Activated T-cell treated with anti-CD3 and anti-CD28 coated beads, Interleukin-2, amount 50 U/mL, for 72 hours (primary cell): ENCODE results near the gene PROZ. TPM values are rescaled to one million over a fixed set of nuclear protein-coding genes. Genes with fewer than 3 reads are reported as not detected.
"Not testable (repeated sequence)": the region's sequence is repeated elsewhere in the genome, so short reads cannot be mapped to it uniquely, and the experiment has no call there.

ENCODE experiments used
- ATAC-seq, 2 donors: fragments of 150-1000 bp; cut with Tn5 transposase; replicated peaks in 1 of 2; 2 replicates each; pipeline ENCODE4 v1.10.0; 2021; ENCODE audit warnings: moderate library complexity in 2 of 2, mild to moderate bottlenecking in 1 of 2
- DNase-seq, 2 donors: peaks; one replicate each; pipeline ENCODE4 v3.0.0; 2021 to 2022; ENCODE audit warnings: mixed read lengths in 1 of 2
- H3K27ac Mint-ChIP-seq: one replicate; pipeline ENCODE4 v1.8.0; 2022; ENCODE audit warnings: mild to moderate bottlenecking, moderate library complexity, mixed read lengths
- H3K27me3 Mint-ChIP-seq: one replicate; pipeline ENCODE4 v1.8.0; 2022; ENCODE audit warnings: low read depth, mixed read lengths
- H3K36me3 Mint-ChIP-seq, 2 donors: one replicate each; pipeline ENCODE4 v1.8.0; 2022; ENCODE audit warnings: mixed read lengths in 2 of 2, mild to moderate bottlenecking in 1 of 2; ENCODE audit not compliant: insufficient read depth in 2 of 2
- H3K4me1 Mint-ChIP-seq: one replicate; pipeline ENCODE4 v1.8.0; 2022; ENCODE audit warnings: low read depth, mixed read lengths
- H3K4me3 Mint-ChIP-seq, 2 donors: one replicate each; pipeline ENCODE4 v1.8.0; 2022; ENCODE audit warnings: mild to moderate bottlenecking in 2 of 2, mixed read lengths in 2 of 2, moderate library complexity in 2 of 2
- H3K9me3 Mint-ChIP-seq, 2 donors: one replicate each; pipeline ENCODE4 v1.8.0; 2022; ENCODE audit warnings: mixed read lengths in 2 of 2
- total RNA-seq, 2 donors: library from RNA; stranded (reverse); gene quantifications; one replicate each; pipeline ENCODE4 v1.2.3, GENCODE V29; 2022

PROZ gene
- not detected for total RNA-seq

- Mint-ChIP-seq H3K9me3 (peaks cover 10% of the 10 kb centered on the region in 2 donors), H3K4me1 (peaks cover 7% of the 10 kb centered on the region), H3K4me3 (no peak within 1 kb of the TSS), H3K27ac (no peak within 1 kb of the TSS), H3K36me3 (peaks cover 11 to 16% of the 10 kb centered on the region in 2 donors), H3K27me3 (no peaks in the 10 kb centered on the region)
- no peak for DNase-seq
- no peak for ATAC-seq
Measured at GRCh38 chr13:113157929-113158747, at the start of gene PROZ. Gene PROZ (plus strand): TSS chr13:113158648. CDS start chr13:113158661, 13 bp downstream.

GRCh38 chr13:113109151-113110047 lies 49.0 kb upstream of the PROZ start:
- Mint-ChIP-seq H3K27ac (no peak overlapping the region), H3K36me3 (peaks cover 0 to 4% of the 10 kb centered on the region in 2 donors), H3K4me1 (no peaks in the 10 kb centered on the region), H3K27me3 (no peaks in the 10 kb centered on the region), H3K4me3 (peak overlapping the region; percentile 12 to 61), H3K9me3 (no peaks in the 10 kb centered on the region)
- DNase-seq (no peak), ATAC-seq (peak; percentile 24 to 27)

GRCh38 chr13:113110048-113110851 lies 48.2 kb upstream of the PROZ start:
- DNase-seq, result peak in 1 of 2 donors; percentile 25
- Mint-ChIP-seq H3K27ac (no peak overlapping the region), H3K4me3 (peak overlapping the region in 1 of 2 donors; percentile 61), H3K27me3 (no peaks in the 10 kb centered on the region), H3K4me1 (no peaks in the 10 kb centered on the region), H3K36me3 (peaks cover 0 to 4% of the 10 kb centered on the region in 2 donors), H3K9me3 (no peaks in the 10 kb centered on the region)
- peak; percentile 35 to 59 for ATAC-seq

GRCh38 chr13:113110852-113111315 lies 47.6 kb upstream of the PROZ start:
- Mint-ChIP-seq H3K4me1 (no peaks in the 10 kb centered on the region), H3K36me3 (peaks cover 0 to 4% of the 10 kb centered on the region in 2 donors), H3K9me3 (no peaks in the 10 kb centered on the region), H3K27ac (no peak overlapping the region), H3K4me3 (peak overlapping the region in 1 of 2 donors; percentile 59), H3K27me3 (no peaks in the 10 kb centered on the region)
- ATAC-seq (peak in 1 of 2 donors; percentile 26), DNase-seq (no peak)

- not testable (repeated sequence) for H3K27ac Mint-ChIP-seq, DNase-seq, H3K36me3 Mint-ChIP-seq, H3K27me3 Mint-ChIP-seq, H3K4me1 Mint-ChIP-seq, H3K9me3 Mint-ChIP-seq, H3K4me3 Mint-ChIP-seq, ATAC-seq
Measured at GRCh38 chr13:113111821-113112220, 46.6 kb upstream of the PROZ start.

- H3K4me1 Mint-ChIP-seq, H3K27me3 Mint-ChIP-seq, H3K9me3 Mint-ChIP-seq, H3K4me3 Mint-ChIP-seq, H3K36me3 Mint-ChIP-seq, DNase-seq, H3K27ac Mint-ChIP-seq, ATAC-seq: not testable (repeated sequence)
Measured at GRCh38 chr13:113112475-113112874, 46.0 kb upstream of the PROZ start.

- peaks cover 0 to 2% of the 10 kb centered on the region in 2 donors for H3K36me3 Mint-ChIP-seq
- H3K27ac Mint-ChIP-seq, result no peak overlapping the region
- no peak overlapping the region for H3K4me3 Mint-ChIP-seq
- H3K4me1 Mint-ChIP-seq, result no peaks in the 10 kb centered on the region
- DNase-seq, result no peak
- H3K9me3 Mint-ChIP-seq, result no peaks in the 10 kb centered on the region
- no peak for ATAC-seq
- H3K27me3 Mint-ChIP-seq, result no peaks in the 10 kb centered on the region
Measured at GRCh38 chr13:113112893-113113845, 45.3 kb upstream of the PROZ start.

GRCh38 chr13:113113846-113114271 lies 44.6 kb upstream of the PROZ start:
- DNase-seq, result no peak
- Mint-ChIP-seq H3K27me3 (no peaks in the 10 kb centered on the region), H3K27ac (no peak overlapping the region), H3K4me3 (no peak overlapping the region), H3K36me3 (peaks cover 0 to 2% of the 10 kb centered on the region in 2 donors), H3K9me3 (no peaks in the 10 kb centered on the region), H3K4me1 (no peaks in the 10 kb centered on the region)
- no peak for ATAC-seq

- Mint-ChIP-seq H3K27ac (no peak overlapping the region), H3K4me1 (no peaks in the 10 kb centered on the region), H3K27me3 (no peaks in the 10 kb centered on the region), H3K9me3 (no peaks in the 10 kb centered on the region), H3K36me3 (no peaks in the 10 kb centered on the region), H3K4me3 (no peak overlapping the region)
- no peak for ATAC-seq
- no peak for DNase-seq
Measured at GRCh38 chr13:113114511-113115362, 43.7 kb upstream of the PROZ start.

- no peak overlapping the region for H3K4me3 Mint-ChIP-seq
- no peaks in the 10 kb centered on the region for H3K27me3 Mint-ChIP-seq
- no peaks in the 10 kb centered on the region for H3K9me3 Mint-ChIP-seq
- no peaks in the 10 kb centered on the region for H3K4me1 Mint-ChIP-seq
- no peaks in the 10 kb centered on the region for H3K36me3 Mint-ChIP-seq
- ATAC-seq (no peak), DNase-seq (no peak)
- H3K27ac Mint-ChIP-seq, result no peak overlapping the region
Measured at GRCh38 chr13:113115363-113116205, 42.9 kb upstream of the PROZ start.
